HEK293 (cell line): ENCODE results near the gene C13orf46.

Experiments used
- CTCF ChIA-PET: fragments of 350-600 bp; formaldehyde crosslinking; extraction: SDS; loops from one replicate; lab custom pipeline; 2021; ENCODE audit warnings: antibody characterized with exemption; lab: Yijun Ruan, JAX
- POLR2A ChIA-PET: fragments of 300-600 bp; formaldehyde crosslinking; extraction: SDS; loops from one replicate; lab custom pipeline; 2020; ENCODE audit warnings: antibody characterized with exemption, inconsistent platforms; lab: Yijun Ruan, JAX
- H3K27ac ChIP-seq: fragments of 200-500 bp; sonication (Bioruptor generic); 2 replicates; pipeline ENCODE4 v1.5.1; 2014; ENCODE audit warnings: low read depth, low read length, control low read depth, inconsistent platforms; ENCODE audit errors: extremely low read depth
- H3K36me3 ChIP-seq, 2 experiments: fragments of 200-500 bp in 1 of 2; sonication (Bioruptor generic) in 1 of 2; 1 replicate in 1 of 2; 2 replicates in 1 of 2; pipeline ENCODE4 v1.5.1; 2014 to 2017; ENCODE audit warnings: inconsistent platforms in 2 of 2, low read length in 2 of 2; ENCODE audit not compliant: control insufficient read depth in 2 of 2, insufficient read depth in 1 of 2
- H3K4me1 ChIP-seq: fragments of 200-500 bp; sonication (Bioruptor generic); 2 replicates; pipeline ENCODE4 v1.5.1; 2014; ENCODE audit warnings: mild to moderate bottlenecking, low read length, inconsistent platforms; ENCODE audit not compliant: control insufficient read depth, insufficient read depth
- H3K4me3 ChIP-seq: 2 replicates; pipeline ENCODE4 v1.5.1; 2011; ENCODE audit warnings: low read depth, mild to moderate bottlenecking, control low read depth, low read length, moderate library complexity
- H3K9me3 ChIP-seq: fragments of 200-500 bp; sonication (Bioruptor generic); 2 replicates; pipeline ENCODE4 v1.5.1; 2014; ENCODE audit warnings: low read depth, low read length, inconsistent platforms; ENCODE audit not compliant: control insufficient read depth, insufficient read depth
- GLIS2 ChIP-seq: fragments of 450-650 bp; formaldehyde crosslinking; IDR thresholded peaks from 2 replicates; pipeline ENCODE4 v1.5.1; 2016; ENCODE audit warnings: missing biosample characterization, missing genetic modification characterization
- ZIC2 ChIP-seq: fragments of 450-650 bp; formaldehyde crosslinking; IDR thresholded peaks from 2 replicates; pipeline ENCODE4 v1.5.1; 2016; ENCODE audit warnings: missing biosample characterization, missing genetic modification characterization
- ZNF121 ChIP-seq: fragments of 450-650 bp; formaldehyde crosslinking; IDR thresholded peaks from 2 replicates; pipeline ENCODE4 v1.5.1; 2016; ENCODE audit warnings: missing biosample characterization, missing genetic modification characterization
- ZNF280C ChIP-seq: fragments of 450-650 bp; formaldehyde crosslinking; IDR thresholded peaks from 2 replicates; pipeline ENCODE4 v1.5.1; 2016; ENCODE audit warnings: missing biosample characterization, missing genetic modification characterization
- ZNF311 ChIP-seq: fragments of 450-650 bp; formaldehyde crosslinking; IDR thresholded peaks from 2 replicates; pipeline ENCODE4 v1.5.1; 2017; ENCODE audit warnings: missing biosample characterization, missing genetic modification characterization, borderline replicate concordance
- ZNF354C ChIP-seq: fragments of 450-650 bp; formaldehyde crosslinking; IDR thresholded peaks from 2 replicates; pipeline ENCODE4 v1.5.1; 2016; ENCODE audit warnings: missing biosample characterization, missing genetic modification characterization, low read depth, borderline replicate concordance
- ZNF544 ChIP-seq: fragments of 450-650 bp; formaldehyde crosslinking; IDR thresholded peaks from 2 replicates; pipeline ENCODE4 v1.5.0; 2017; ENCODE audit warnings: missing biosample characterization, missing genetic modification characterization
- ZNF621 ChIP-seq: fragments of 450-650 bp; formaldehyde crosslinking; IDR thresholded peaks from 2 replicates; pipeline ENCODE4 v1.5.1; 2017; ENCODE audit warnings: missing biosample characterization, missing genetic modification characterization
- ZNF707 ChIP-seq: fragments of 450-650 bp; formaldehyde crosslinking; IDR thresholded peaks from 2 replicates; pipeline ENCODE4 v1.5.1; 2016; ENCODE audit warnings: missing biosample characterization, missing genetic modification characterization
- ZNF776 ChIP-seq: fragments of 450-650 bp; formaldehyde crosslinking; IDR thresholded peaks from 2 replicates; pipeline ENCODE4 v1.5.0; 2017; ENCODE audit warnings: missing biosample characterization, missing genetic modification characterization, borderline replicate concordance
- ZNF791 ChIP-seq: fragments of 450-650 bp; formaldehyde crosslinking; IDR thresholded peaks from 2 replicates; pipeline ENCODE4 v1.5.1; 2016; ENCODE audit warnings: missing biosample characterization, missing genetic modification characterization
- ZNF792 ChIP-seq: fragments of 450-650 bp; formaldehyde crosslinking; IDR thresholded peaks from 2 replicates; pipeline ENCODE4 v1.5.1; 2016; ENCODE audit warnings: missing biosample characterization, missing genetic modification characterization
- ZNF843 ChIP-seq: fragments of 450-650 bp; formaldehyde crosslinking; IDR thresholded peaks from 2 replicates; pipeline ENCODE4 v1.5.1; 2016; ENCODE audit warnings: missing biosample characterization, missing genetic modification characterization
- ZXDB ChIP-seq: fragments of 450-650 bp; formaldehyde crosslinking; IDR thresholded peaks from 2 replicates; pipeline ENCODE4 v1.5.1; 2016; ENCODE audit warnings: missing biosample characterization, missing genetic modification characterization
- TF ChIP-seq, protein P1 (sequence below): fragments of 450-650 bp; formaldehyde crosslinking; IDR thresholded peaks from 2 replicates; pipeline ENCODE4 v1.5.1; 2016; ENCODE audit warnings: missing biosample characterization, missing genetic modification characterization, low read depth
- TF ChIP-seq, protein P2 (sequence below): fragments of 450-650 bp; IDR thresholded peaks from 2 replicates; pipeline ENCODE4 v1.5.1; 2018; ENCODE audit warnings: missing biosample characterization, missing genetic modification characterization

The C13orf46 gene

DNA sequence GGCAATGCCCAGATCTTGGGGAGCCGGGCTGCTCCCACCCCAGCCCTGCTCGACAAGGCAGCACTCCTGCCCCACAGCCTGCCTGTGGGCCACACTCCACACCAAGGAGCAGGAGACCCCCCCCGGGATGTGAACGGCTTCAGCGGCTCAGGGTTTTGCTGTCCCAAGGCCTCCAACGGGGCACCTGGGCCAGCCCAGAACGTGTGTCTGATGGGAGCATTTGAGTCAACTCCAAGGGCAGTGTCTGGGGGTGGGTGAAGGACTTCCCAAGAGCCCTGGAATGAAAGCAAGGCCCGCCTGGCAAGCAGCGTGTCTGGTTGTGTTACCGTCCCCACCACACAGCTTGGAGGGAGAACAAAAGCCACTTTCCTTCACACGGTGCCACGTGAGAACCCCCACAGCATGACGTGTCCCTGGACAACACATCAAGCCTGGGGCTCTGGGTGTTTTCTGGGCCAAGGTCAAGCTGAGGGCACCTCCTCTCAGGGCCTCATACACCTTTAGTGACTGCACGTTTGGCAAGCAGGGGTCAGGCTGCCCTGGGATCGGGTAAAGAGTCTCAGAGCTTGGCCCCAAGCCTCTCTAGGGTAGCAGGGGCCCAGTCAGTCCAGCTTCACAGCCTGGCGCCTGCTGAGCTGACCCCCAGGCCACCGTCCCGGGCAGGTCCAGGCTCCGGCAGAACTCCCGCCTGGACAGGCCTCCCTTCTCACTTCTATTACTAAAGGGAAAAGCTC lies 6.0 kb downstream of the C13orf46 start (continued):
- TF ChIP-seq ZNF280C (tag by site-specific recombination) (no peak), GLIS2 (tag by site-specific recombination) (no peak), ZNF354C (tag by site-specific recombination) (no peak), ZXDB (tag by site-specific recombination) (no peak)

- H3K4me3 ChIP-seq: no peak overlapping the region
- ChIA-PET POLR2A (no interaction called here), CTCF (no interaction called here)
- H3K9me3 ChIP-seq: no peaks in the 10 kb centered on the region
- TF ChIP-seq ZNF792 (tag by site-specific recombination): no peak
- TF ChIP-seq ZNF776 (tag by site-specific recombination): no peak
- no peaks in the 10 kb centered on the region for H3K4me1 ChIP-seq
- H3K27ac ChIP-seq: no peak overlapping the region
- no peaks in the 10 kb centered on the region for H3K36me3 ChIP-seq
Measured at GRCh38 chr13:113967206-113967720, 6.6 kb downstream of the C13orf46 start.

DNA sequence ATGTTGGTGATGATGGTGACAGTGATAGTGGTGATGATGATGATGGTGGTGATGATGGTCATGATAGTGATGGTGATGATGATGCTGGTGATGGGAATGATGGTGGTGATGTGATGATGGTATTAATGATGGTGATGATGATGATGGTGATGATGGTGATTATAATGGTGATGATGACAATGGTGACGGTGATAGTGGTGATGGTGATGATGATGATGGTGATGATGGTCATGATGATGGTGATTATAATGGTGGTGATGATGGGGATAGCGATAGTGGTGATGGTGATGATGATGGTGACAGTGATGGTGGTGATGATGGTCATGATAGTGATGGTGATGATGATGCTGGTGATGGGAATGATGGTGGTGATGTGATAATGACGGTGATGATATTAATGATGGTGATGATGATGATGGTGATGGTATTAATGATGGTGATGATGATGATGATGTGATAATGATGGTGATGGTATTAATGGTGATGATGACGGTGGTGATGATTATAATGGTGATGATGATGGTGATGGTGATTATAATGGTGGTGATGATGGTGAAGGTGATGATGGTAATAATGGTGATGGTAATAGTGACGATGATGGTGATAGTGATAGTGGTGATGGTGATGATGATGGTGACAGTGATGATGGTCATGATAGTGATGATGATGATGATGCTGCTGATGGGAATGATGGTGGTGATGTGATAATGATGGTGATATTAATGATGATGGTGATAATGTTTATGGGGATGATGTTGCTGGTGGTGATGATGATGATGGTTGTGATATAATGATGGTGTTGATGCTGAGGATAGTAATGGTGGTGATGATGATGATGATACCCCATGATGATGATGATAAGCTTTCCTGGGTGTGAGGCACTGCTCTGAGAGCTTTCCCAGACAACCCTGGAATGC lies 7.7 kb downstream of the C13orf46 start:
- no peaks in the 10 kb centered on the region for H3K36me3 ChIP-seq
- ChIA-PET CTCF (no interaction called here), POLR2A (interaction anchor here (0.5 kb wide), 1 partner anchor 59 kb away, joined by 3 read pairs; no protein-coding TSS in a partner anchor)
- no peak overlapping the region for H3K4me3 ChIP-seq
- H3K9me3 ChIP-seq: no peaks in the 10 kb centered on the region
- H3K4me1 ChIP-seq: no peaks in the 10 kb centered on the region
- no peak overlapping the region for H3K27ac ChIP-seq
- TF ChIP-seq ZNF121 (tag by site-specific recombination): peak; percentile 8; the same call in 1 of the 2 replicates
- no peak for TF ChIP-seq ZIC2 (tag by site-specific recombination)
- TF ChIP-seq ZNF544: 0 out of 2 replicates have a peak, but pooled peaks have one; percentile 5
- TF ChIP-seq, protein P1, sequence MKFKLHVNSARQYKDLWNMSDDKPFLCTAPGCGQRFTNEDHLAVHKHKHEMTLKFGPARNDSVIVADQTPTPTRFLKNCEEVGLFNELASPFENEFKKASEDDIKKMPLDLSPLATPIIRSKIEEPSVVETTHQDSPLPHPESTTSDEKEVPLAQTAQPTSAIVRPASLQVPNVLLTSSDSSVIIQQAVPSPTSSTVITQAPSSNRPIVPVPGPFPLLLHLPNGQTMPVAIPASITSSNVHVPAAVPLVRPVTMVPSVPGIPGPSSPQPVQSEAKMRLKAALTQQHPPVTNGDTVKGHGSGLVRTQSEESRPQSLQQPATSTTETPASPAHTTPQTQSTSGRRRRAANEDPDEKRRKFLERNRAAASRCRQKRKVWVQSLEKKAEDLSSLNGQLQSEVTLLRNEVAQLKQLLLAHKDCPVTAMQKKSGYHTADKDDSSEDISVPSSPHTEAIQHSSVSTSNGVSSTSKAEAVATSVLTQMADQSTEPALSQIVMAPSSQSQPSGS (tag by site-specific recombination): peak; percentile 48; the same call in 1 of the 2 replicates
- no peak for TF ChIP-seq ZNF843
- TF ChIP-seq ZNF791: no peak
- TF ChIP-seq, protein P2, sequence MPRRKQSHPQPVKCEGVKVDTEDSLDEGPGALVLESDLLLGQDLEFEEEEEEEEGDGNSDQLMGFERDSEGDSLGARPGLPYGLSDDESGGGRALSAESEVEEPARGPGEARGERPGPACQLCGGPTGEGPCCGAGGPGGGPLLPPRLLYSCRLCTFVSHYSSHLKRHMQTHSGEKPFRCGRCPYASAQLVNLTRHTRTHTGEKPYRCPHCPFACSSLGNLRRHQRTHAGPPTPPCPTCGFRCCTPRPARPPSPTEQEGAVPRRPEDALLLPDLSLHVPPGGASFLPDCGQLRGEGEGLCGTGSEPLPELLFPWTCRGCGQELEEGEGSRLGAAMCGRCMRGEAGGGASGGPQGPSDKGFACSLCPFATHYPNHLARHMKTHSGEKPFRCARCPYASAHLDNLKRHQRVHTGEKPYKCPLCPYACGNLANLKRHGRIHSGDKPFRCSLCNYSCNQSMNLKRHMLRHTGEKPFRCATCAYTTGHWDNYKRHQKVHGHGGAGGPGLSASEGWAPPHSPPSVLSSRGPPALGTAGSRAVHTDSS (tag by site-specific recombination): peak; percentile 96
- 0 out of 2 replicates have a peak, but pooled peaks have one; percentile 7 for TF ChIP-seq ZNF707
- peak; percentile 39; the same call in 1 of the 2 replicates for TF ChIP-seq ZNF621
- TF ChIP-seq ZNF311 (tag by site-specific recombination): 0 out of 2 replicates have a peak, but pooled peaks have one; percentile 7
